ENCODE measurements around the gene ANKHD1. TPM values are rescaled to one million over a fixed set of nuclear protein-coding genes. Genes with fewer than 3 reads are reported as not detected.

The ANKHD1 gene
- polyA plus RNA-seq, 1 of the 3 experiments (the other 2 are of a cell fraction) = 26.7 TPM

DNA sequence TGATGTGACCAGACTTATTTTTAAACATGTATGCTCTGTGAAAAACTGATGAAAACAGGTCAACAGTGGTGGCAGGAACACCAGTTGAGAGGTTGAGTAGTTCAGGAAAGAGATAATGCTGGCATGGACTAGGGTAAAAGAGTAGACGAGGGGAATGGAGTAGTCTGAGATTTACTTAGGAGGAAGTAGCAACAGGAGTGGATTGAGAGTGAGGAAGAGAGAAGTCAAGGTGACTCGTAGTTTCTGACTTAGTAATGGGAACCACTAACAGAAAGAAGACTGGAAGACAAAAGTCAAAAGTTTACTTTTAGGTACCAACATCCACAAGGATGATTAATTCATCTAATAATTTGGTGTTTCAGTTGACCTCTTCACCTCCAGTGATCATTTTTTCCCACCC lies 152.0 kb downstream of the ANKHD1 start:
- Histone ChIP-seq H3K9me3 (no peaks in the 10 kb centered on the region), H3K4me2 (no peak overlapping the region; the same call in 1 of the 2 replicates), H2AFZ (ENCODE audit: low read depth) (no peak overlapping the region), H3K4me3 (ENCODE audit: low read depth in 2 of 2, low read length in 1 of 2) (no peak overlapping the region), H3K27ac (ENCODE audit: low read depth in 2 of 2, low read length in 1 of 2) (no peak overlapping the region), H3F3A (replicated peaks; ENCODE audit: insufficient read depth) (peaks cover 36% of the 10 kb centered on the region), H3K79me2 (ENCODE audit: insufficient read depth) (peaks cover 59% of the 10 kb centered on the region), H3K27me3 (ENCODE audit: insufficient read depth) (no peaks in the 10 kb centered on the region), H3K36me3 (replicated peaks in 1 of 2; ENCODE audit: control insufficient read depth in 1 of 2, insufficient read depth in 2 of 2, low read length in 1 of 2) (peaks cover 20 to 39% of the 10 kb centered on the region in 2 experiments), H3K9ac (no peak overlapping the region), H3K9me2 (no peaks in the 10 kb centered on the region), H3K4me1 (ENCODE audit: control insufficient read depth in 1 of 2, insufficient read depth in 2 of 2, low read depth in 1 of 2, low read length in 1 of 2) (peaks cover 7 to 43% of the 10 kb centered on the region in 2 experiments), H4K20me1 (ENCODE audit: insufficient read depth) (peaks cover 4% of the 10 kb centered on the region)
- CTCF ChIA-PET = interaction anchor here (0.7 kb wide), 1 partner anchor 44 kb away, joined by 5 read pairs; no protein-coding TSS in a partner anchor
- WGBS (ENCODE audit: low lambda C conversion rate) = 89% methylated on average over 2 of the region's 2 CpGs
- no peak for DNase-seq
- POLR2A ChIA-PET = no interaction called here
- TF ChIP-seq JUND (IDR thresholded peaks at IDR 0.05) = no peak
- TF ChIP-seq, protein P1, sequence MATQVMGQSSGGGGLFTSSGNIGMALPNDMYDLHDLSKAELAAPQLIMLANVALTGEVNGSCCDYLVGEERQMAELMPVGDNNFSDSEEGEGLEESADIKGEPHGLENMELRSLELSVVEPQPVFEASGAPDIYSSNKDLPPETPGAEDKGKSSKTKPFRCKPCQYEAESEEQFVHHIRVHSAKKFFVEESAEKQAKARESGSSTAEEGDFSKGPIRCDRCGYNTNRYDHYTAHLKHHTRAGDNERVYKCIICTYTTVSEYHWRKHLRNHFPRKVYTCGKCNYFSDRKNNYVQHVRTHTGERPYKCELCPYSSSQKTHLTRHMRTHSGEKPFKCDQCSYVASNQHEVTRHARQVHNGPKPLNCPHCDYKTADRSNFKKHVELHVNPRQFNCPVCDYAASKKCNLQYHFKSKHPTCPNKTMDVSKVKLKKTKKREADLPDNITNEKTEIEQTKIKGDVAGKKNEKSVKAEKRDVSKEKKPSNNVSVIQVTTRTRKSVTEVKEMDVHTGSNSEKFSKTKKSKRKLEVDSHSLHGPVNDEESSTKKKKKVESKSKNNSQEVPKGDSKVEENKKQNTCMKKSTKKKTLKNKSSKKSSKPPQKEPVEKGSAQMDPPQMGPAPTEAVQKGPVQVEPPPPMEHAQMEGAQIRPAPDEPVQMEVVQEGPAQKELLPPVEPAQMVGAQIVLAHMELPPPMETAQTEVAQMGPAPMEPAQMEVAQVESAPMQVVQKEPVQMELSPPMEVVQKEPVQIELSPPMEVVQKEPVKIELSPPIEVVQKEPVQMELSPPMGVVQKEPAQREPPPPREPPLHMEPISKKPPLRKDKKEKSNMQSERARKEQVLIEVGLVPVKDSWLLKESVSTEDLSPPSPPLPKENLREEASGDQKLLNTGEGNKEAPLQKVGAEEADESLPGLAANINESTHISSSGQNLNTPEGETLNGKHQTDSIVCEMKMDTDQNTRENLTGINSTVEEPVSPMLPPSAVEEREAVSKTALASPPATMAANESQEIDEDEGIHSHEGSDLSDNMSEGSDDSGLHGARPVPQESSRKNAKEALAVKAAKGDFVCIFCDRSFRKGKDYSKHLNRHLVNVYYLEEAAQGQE (IDR thresholded peaks at IDR 0.05; ENCODE audit: low read depth, low read length) = no peak
- TF ChIP-seq NRF1 (IDR thresholded peaks at IDR 0.05; ENCODE audit: low read depth, low read length) = no peak
- TF ChIP-seq RFX5 (IDR thresholded peaks at IDR 0.05; ENCODE audit: low read length) = no peak
- TF ChIP-seq SMC3 (IDR thresholded peaks at IDR 0.05; ENCODE audit: low read depth, low read length) = no peak
- no peak for TF ChIP-seq MEF2A (IDR thresholded peaks at IDR 0.05; ENCODE audit: borderline replicate concordance, low read depth)
- TF ChIP-seq TAF1 (IDR thresholded peaks at IDR 0.05; ENCODE audit: borderline replicate concordance, low read depth, low read length) = no peak
- TF ChIP-seq GATA2 (CRISPR knock-in tag; IDR thresholded peaks at IDR 0.05) = no peak
- TF ChIP-seq, protein P2, sequence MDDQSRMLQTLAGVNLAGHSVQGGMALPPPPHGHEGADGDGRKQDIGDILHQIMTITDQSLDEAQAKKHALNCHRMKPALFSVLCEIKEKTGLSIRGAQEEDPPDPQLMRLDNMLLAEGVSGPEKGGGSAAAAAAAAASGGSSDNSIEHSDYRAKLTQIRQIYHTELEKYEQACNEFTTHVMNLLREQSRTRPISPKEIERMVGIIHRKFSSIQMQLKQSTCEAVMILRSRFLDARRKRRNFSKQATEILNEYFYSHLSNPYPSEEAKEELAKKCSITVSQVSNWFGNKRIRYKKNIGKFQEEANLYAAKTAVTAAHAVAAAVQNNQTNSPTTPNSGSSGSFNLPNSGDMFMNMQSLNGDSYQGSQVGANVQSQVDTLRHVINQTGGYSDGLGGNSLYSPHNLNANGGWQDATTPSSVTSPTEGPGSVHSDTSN (IDR thresholded peaks at IDR 0.05) = no peak
- TF ChIP-seq RAD21 (IDR thresholded peaks at IDR 0.05; ENCODE audit: low read length) = no peak
- TF ChIP-seq RXRA (IDR thresholded peaks at IDR 0.05; ENCODE audit: borderline replicate concordance, low read depth) = no peak
- TF ChIP-seq, protein P3, sequence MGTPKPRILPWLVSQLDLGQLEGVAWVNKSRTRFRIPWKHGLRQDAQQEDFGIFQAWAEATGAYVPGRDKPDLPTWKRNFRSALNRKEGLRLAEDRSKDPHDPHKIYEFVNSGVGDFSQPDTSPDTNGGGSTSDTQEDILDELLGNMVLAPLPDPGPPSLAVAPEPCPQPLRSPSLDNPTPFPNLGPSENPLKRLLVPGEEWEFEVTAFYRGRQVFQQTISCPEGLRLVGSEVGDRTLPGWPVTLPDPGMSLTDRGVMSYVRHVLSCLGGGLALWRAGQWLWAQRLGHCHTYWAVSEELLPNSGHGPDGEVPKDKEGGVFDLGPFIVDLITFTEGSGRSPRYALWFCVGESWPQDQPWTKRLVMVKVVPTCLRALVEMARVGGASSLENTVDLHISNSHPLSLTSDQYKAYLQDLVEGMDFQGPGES (IDR thresholded peaks at IDR 0.05; ENCODE audit: low read depth, low read length) = no peak
- TF ChIP-seq SIN3A (IDR thresholded peaks at IDR 0.05; ENCODE audit: borderline replicate concordance, low read depth, low read length) = no peak
- TF ChIP-seq, protein P4, sequence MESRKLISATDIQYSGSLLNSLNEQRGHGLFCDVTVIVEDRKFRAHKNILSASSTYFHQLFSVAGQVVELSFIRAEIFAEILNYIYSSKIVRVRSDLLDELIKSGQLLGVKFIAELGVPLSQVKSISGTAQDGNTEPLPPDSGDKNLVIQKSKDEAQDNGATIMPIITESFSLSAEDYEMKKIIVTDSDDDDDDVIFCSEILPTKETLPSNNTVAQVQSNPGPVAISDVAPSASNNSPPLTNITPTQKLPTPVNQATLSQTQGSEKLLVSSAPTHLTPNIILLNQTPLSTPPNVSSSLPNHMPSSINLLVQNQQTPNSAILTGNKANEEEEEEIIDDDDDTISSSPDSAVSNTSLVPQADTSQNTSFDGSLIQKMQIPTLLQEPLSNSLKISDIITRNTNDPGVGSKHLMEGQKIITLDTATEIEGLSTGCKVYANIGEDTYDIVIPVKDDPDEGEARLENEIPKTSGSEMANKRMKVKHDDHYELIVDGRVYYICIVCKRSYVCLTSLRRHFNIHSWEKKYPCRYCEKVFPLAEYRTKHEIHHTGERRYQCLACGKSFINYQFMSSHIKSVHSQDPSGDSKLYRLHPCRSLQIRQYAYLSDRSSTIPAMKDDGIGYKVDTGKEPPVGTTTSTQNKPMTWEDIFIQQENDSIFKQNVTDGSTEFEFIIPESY (IDR thresholded peaks at IDR 0.05; ENCODE audit: borderline replicate concordance, low read depth) = no peak

Data from SK-N-SH (cell line).